HG02852 (cell line): ENCODE measurements around the gene RIT2.

Source experiments
- ATAC-seq: cut with Tn5 transposase; IDR thresholded peaks from one replicate; pipeline ENCODE4 v1.9.1; 2021; ENCODE audit warnings: mild to moderate bottlenecking, moderate library complexity; ENCODE audit not compliant: unreplicated experiment

The RIT2 gene

GRCh38 chr18:43092539-43092938 lies 22.9 kb downstream of the RIT2 start:
- ATAC-seq: no peak

GRCh38 chr18:43081396-43081795 lies 34.1 kb downstream of the RIT2 start:
- no peak for ATAC-seq

- no peak for ATAC-seq
These were observed 34.8 kb downstream of the RIT2 start for GRCh38 chr18:43080671-43081070.

- ATAC-seq: no peak
These were observed 36.1 kb downstream of the RIT2 start for GRCh38 chr18:43079422-43079821.

GRCh38 chr18:43078478-43079092 lies 36.9 kb downstream of the RIT2 start:
- no peak for ATAC-seq

GRCh38 chr18:43077510-43078308 lies 37.8 kb downstream of the RIT2 start:
- no peak for ATAC-seq

- ATAC-seq: no peak
These were observed 41.7 kb downstream of the RIT2 start for GRCh38 chr18:43073771-43074170.

GRCh38 chr18:43068781-43069180 lies 46.7 kb downstream of the RIT2 start:
- no peak for ATAC-seq

- ATAC-seq: no peak
These were observed 47.9 kb downstream of the RIT2 start for GRCh38 chr18:43067570-43067969.

GRCh38 chr18:43061816-43062215 lies 53.7 kb downstream of the RIT2 start:
- ATAC-seq: no peak

GRCh38 chr18:43061318-43061717 lies 54.2 kb downstream of the RIT2 start:
- ATAC-seq: no peak

GRCh38 chr18:43060020-43060419 lies 55.5 kb downstream of the RIT2 start:
- ATAC-seq: no peak

GRCh38 chr18:43054815-43055519 lies 60.5 kb downstream of the RIT2 start:
- no peak for ATAC-seq

GRCh38 chr18:43049021-43049420 lies 66.5 kb downstream of the RIT2 start:
- no peak for ATAC-seq

- no peak for ATAC-seq
These were observed 69.2 kb downstream of the RIT2 start for GRCh38 chr18:43046322-43046721.

- ATAC-seq: no peak
These were observed 71.9 kb downstream of the RIT2 start for GRCh38 chr18:43043626-43044025.

- no peak for ATAC-seq
These were observed 75.2 kb downstream of the RIT2 start for GRCh38 chr18:43040281-43040680.

- no peak for ATAC-seq
These were observed 80.6 kb downstream of the RIT2 start for GRCh38 chr18:43034683-43035500.

- ATAC-seq: no peak
These were observed 84.3 kb downstream of the RIT2 start for GRCh38 chr18:43031169-43031568.

GRCh38 chr18:43029414-43029813 lies 86.1 kb downstream of the RIT2 start:
- no peak for ATAC-seq

GRCh38 chr18:43022874-43023273 lies 92.6 kb downstream of the RIT2 start:
- ATAC-seq: no peak
